Measurements from ENCODE around the gene RNF31.
"Not testable (repeated sequence)": the region's sequence is repeated elsewhere in the genome, so short reads cannot be mapped to it uniquely, and the experiment has no call there.

RNF31 gene

DNA sequence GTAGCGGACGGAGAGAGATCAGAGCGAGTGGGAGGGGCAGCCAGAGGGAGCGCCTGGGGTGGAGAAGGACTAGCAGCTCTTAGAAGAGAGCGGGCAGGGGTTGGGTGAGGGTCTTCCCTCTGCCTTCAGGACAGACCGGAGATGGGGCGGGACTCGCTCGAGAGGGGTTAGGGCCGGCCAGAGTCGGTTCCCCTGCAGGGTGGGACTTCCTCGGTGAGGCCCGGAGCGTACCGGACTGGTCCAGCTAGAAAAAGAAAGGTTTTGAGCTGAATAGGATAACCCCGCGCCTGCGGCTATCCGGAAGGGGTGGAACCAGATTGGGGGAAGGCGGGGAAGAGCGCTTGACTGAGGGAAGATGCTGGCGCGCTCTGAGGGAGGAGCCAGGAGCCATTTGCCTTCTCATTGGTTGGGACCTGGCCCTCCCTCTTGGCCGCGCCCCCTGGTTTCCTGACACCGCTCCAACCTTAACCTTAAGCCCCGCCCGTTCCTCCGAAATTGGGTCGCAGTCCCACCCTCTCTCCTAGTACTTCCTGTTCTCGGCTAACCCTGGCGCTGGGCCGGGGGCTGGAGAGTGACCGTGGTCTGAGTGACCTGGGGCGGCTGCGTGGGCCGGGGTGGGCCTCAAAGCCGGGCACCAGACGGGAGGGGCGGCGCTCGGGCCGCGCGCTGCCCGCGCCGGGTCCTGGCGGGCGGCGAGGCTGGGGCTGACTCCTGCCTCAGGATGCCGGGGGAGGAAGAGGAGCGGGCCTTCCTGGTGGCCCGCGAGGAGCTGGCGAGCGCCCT is at the start of gene RNF31:
Gene RNF31 (plus strand): TSS at position 521 of the 783 bp plus-strand sequence. CDS start 201 bp downstream, at position 722.
- peak within 1 kb of the TSS; percentile 57 to 94 (median 88) for H3K27ac ChIP-seq
- H4K20me1 ChIP-seq, result peaks cover 4 to 68% (median 53%) of the 10 kb centered on the region in 11 experiments; a peak in 18 of 22 replicates
- peak within 1 kb of the TSS; percentile 87 to 96 (median 90) for H3K9ac ChIP-seq
- peak within 1 kb of the TSS; percentile 88 to 99 (median 92) for H3K4me3 ChIP-seq
- peak within 1 kb of the TSS; percentile 95 to 100 (median 97) for H3K4me2 ChIP-seq
- no peaks in the 10 kb centered on the region for H3K9me3 ChIP-seq (replicated peaks in 1 of 11)
- no peaks in the 10 kb centered on the region for H3K27me3 ChIP-seq
- peaks cover 52 to 69% (median 54%) of the 10 kb centered on the region in 10 experiments for H3K4me1 ChIP-seq
- peaks cover 48 to 73% (median 64%) of the 10 kb centered on the region in 11 experiments for H3K36me3 ChIP-seq
- TF ChIP-seq Cebpa-rat (IDR thresholded peaks at IDR 0.05), result no peak

DNA sequence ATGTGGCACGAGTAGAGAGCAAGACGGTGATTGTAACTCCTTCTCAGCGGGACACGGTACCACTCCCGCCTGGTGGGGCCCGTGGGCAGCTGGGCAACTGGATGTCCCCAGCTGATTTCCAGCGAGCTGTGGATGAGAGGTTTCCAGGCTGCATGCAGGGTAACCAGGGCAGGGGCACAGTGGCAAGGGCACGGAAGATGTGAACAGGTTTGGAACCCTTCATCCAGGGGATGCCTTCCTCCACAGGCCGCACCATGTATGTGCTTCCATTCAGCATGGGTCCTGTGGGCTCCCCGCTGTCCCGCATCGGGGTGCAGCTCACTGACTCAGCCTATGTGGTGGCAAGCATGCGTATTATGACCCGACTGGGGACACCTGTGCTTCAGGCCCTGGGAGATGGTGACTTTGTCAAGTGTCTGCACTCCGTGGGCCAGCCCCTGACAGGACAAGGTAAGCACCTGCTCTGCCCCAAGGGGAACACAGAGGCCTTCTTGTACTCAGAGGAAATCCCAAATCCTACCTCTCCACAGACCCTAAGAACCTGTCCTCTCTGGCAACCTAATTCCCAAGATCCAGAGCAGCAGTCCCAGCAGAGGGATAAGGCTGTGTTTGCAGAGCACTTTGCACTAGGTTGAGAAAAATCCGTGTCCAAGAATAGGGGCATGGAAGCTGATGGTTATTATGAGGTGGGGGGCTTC is 48.9 kb upstream of the RNF31 start:
- Histone ChIP-seq H3K27ac (no peak overlapping the region), H3K9me3 (replicated peaks in 1 of 11) (peaks cover 0 to 14% (median 6%) of the 10 kb centered on the region in 11 experiments; a peak in 16 of 22 replicates), H3K4me3 (no peak overlapping the region), H3K27me3 (no peaks in the 10 kb centered on the region), H3K9ac (peak overlapping the region in 2 of 11 experiments; percentile 14 to 16; a peak in 4 of 22 replicates), H4K20me1 (peaks cover 0 to 73% (median 5%) of the 10 kb centered on the region in 11 experiments; a peak in 9 of 22 replicates), H3K4me1 (peaks cover 21 to 42% (median 29%) of the 10 kb centered on the region in 10 experiments), H3K36me3 (peaks cover 66 to 78% (median 72%) of the 10 kb centered on the region in 11 experiments), H3K4me2 (no peak overlapping the region)
- TF ChIP-seq Cebpa-rat (IDR thresholded peaks at IDR 0.05), result no peak

DNA sequence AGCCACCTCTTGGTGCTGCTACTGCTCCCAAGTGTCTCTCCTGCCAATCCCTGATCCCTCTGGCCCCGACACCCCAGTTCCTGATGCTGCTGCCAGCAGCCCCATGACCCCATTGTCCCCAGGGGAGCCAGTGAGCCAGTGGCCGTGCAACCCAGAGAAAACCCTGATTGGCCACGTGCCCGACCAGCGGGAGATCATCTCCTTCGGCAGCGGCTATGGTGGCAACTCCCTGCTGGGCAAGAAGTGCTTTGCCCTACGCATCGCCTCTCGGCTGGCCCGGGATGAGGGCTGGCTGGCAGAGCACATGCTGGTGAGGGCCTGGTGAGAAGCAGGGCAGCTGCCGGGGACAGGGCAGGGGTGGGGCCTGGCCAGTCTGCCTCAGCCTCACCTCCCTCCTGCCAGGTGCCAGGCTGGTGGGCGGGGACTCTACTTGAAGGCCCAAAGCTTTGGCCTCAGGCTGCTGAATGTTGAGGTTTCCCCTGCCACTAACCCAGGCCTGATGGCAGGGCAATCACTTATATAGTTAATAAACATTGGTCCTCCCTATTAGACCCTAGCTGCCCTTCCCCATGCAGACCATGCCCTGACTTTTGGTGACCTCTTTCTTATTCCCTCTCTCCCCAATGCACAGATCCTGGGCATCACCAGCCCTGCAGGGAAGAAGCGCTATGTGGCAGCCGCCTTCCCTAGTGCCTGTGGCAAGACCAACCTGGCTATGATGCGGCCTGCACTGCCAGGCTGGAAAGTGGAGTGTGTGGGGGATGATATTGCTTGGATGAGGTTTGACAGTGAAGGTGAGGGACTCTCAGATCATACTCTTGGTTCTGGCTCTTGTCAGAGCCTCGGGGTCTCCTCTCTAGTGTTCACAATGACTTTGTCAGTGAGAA is 48.1 kb upstream of the RNF31 start:
- Histone ChIP-seq H4K20me1 (peaks cover 0 to 78% (median 5%) of the 10 kb centered on the region in 11 experiments; a peak in 9 of 22 replicates), H3K27ac (no peak overlapping the region), H3K9ac (peak overlapping the region in 1 of 11 experiments; percentile 8; a peak in 3 of 22 replicates), H3K9me3 (replicated peaks in 1 of 11) (peaks cover 0 to 22% (median 14%) of the 10 kb centered on the region in 11 experiments; a peak in 17 of 22 replicates), H3K36me3 (peaks cover 74 to 85% (median 80%) of the 10 kb centered on the region in 11 experiments), H3K4me1 (peaks cover 16 to 38% (median 24%) of the 10 kb centered on the region in 10 experiments), H3K4me2 (no peak overlapping the region), H3K27me3 (no peaks in the 10 kb centered on the region), H3K4me3 (no peak overlapping the region)
- no peak for TF ChIP-seq Cebpa-rat (IDR thresholded peaks at IDR 0.05)

DNA sequence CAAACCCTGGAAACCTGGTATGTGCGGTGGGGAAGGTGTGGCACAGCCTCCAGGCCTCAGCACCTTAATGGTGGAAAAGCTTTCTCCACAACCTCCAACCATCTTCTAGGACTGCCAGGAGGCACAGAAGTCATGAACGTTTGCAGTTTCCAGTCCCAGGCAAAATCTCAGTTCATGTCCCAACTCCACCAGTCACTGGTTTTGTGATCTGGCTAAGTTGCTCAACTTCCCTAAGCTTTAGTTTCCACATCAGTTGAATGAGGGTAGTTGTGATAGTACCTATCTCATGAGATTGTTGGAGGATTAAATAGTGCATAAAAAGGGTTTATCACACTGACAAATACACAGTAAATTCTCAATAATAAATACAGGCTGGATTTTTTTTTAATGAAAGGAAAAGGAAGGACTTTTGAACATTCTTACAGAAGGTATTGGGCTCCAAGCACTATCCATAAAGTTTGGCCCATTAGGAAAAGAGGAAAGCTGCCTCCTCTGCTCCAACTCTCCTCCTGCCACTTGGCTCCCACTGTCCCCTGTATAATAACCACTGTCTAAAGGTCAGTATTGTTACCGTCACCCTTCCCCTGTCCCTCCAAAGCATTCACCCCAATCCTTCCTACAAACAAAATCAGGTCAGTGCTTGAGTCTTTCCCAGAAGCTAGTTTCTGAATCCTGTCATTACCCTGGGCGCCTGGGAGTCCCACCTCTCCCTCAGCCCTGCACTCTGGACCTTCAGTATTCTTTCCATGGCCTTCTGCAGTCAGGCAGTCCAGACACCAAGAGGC is 46.9 kb upstream of the RNF31 start:
- Histone ChIP-seq H3K27ac (0 out of 22 replicates have a peak overlapping the region, but pooled peaks of 1 of the 11 experiments have one; percentile 2), H3K4me1 (peaks cover 13 to 37% (median 21%) of the 10 kb centered on the region in 10 experiments), H3K9me3 (replicated peaks in 1 of 11) (peaks cover 0 to 28% (median 22%) of the 10 kb centered on the region in 11 experiments; a peak in 17 of 22 replicates), H3K9ac (peak overlapping the region in 2 of 11 experiments; percentile 3 to 7; a peak in 1 of 22 replicates), H4K20me1 (peaks cover 0 to 78% (median 5%) of the 10 kb centered on the region in 11 experiments; a peak in 9 of 22 replicates), H3K27me3 (no peaks in the 10 kb centered on the region), H3K4me3 (no peak overlapping the region), H3K36me3 (peaks cover 85 to 97% (median 90%) of the 10 kb centered on the region in 11 experiments), H3K4me2 (peak overlapping the region in 1 of 11 experiments; percentile 20; a peak in 1 of 22 replicates)
- no peak for TF ChIP-seq Cebpa-rat (IDR thresholded peaks at IDR 0.05)

DNA sequence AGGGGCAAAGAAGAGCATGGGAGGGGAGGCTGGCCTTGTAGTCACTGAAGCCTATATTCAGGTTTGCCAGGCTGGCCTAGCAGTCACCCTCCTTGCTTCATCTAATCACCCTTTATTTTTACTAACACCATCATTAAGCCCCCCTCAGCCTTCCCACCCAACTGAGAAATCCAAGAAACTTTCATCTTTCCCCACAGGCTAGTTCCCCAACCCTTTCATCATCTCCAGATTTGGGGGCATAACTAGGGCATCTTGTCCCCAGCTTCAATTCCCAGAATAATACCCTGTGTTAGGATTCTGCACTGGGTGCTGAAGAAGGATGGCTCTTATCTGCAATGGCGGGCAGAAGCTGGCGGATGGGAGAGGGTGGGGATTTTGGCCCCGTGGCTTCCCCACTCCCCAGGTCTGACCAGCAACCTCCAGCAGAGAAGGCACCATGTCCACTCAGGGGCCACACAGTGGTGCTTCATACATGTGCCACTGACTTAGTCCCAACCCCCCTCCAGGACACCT is 46.3 kb upstream of the RNF31 start:
- H3K27me3 ChIP-seq, result no peaks in the 10 kb centered on the region
- no peak overlapping the region for H3K27ac ChIP-seq
- H4K20me1 ChIP-seq, result peaks cover 0 to 73% (median 5%) of the 10 kb centered on the region in 11 experiments; a peak in 9 of 22 replicates
- H3K4me2 ChIP-seq, result no peak overlapping the region
- TF ChIP-seq Cebpa-rat (IDR thresholded peaks at IDR 0.05), result no peak
- peaks cover 7 to 37% (median 15%) of the 10 kb centered on the region in 10 experiments for H3K4me1 ChIP-seq
- H3K9ac ChIP-seq, result peak overlapping the region in 1 of 11 experiments; percentile 7; a peak in 1 of 22 replicates
- peaks cover 85 to 95% (median 90%) of the 10 kb centered on the region in 11 experiments for H3K36me3 ChIP-seq
- H3K4me3 ChIP-seq, result no peak overlapping the region
- peaks cover 0 to 28% (median 22%) of the 10 kb centered on the region in 11 experiments; a peak in 17 of 22 replicates for H3K9me3 ChIP-seq (replicated peaks in 1 of 11)

DNA sequence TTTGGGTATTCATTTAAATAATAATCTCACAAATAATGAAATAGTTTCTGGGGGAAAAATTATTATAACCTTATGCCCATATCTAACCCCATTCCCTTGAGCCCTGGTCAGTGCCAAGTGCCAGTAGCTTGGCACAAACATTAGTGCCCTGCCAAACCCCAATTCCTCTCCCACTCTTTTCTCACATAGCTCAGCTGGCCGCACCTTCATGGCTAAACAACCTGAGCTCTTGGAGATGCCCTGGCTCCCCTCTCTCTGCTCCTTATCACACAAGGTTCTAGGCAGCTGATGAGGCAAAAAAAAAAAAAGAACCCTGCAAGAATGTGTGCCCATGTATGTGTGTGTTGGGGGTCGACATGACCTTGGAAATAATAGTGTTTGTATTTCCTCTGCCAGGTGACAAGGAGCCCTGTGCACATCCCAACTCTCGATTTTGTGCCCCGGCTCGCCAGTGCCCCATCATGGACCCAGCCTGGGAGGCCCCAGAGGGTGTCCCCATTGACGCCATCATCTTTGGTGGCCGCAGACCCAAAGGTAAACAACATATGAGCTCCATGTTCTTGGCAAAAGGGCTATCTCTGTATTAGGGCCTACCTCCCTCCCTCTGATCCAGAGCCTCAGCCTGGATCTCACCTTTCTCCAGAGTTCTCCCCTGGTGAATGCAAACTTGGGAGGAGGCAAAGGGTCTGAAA is 44.8 kb upstream of the RNF31 start:
- H3K9me3 ChIP-seq (replicated peaks in 1 of 11), result peaks cover 0 to 28% (median 22%) of the 10 kb centered on the region in 11 experiments; a peak in 17 of 22 replicates
- H3K4me2 ChIP-seq, result no peak overlapping the region
- H3K27ac ChIP-seq, result no peak overlapping the region
- H4K20me1 ChIP-seq, result peaks cover 0 to 58% (median 5%) of the 10 kb centered on the region in 11 experiments; a peak in 8 of 22 replicates
- peaks cover 0 to 37% (median 6%) of the 10 kb centered on the region in 10 experiments; a peak in 10 of 20 replicates for H3K4me1 ChIP-seq
- TF ChIP-seq Cebpa-rat (IDR thresholded peaks at IDR 0.05), result no peak
- H3K9ac ChIP-seq, result no peak overlapping the region
- H3K27me3 ChIP-seq, result no peaks in the 10 kb centered on the region
- peaks cover 74 to 80% (median 78%) of the 10 kb centered on the region in 11 experiments for H3K36me3 ChIP-seq
- H3K4me3 ChIP-seq, result no peak overlapping the region

DNA sequence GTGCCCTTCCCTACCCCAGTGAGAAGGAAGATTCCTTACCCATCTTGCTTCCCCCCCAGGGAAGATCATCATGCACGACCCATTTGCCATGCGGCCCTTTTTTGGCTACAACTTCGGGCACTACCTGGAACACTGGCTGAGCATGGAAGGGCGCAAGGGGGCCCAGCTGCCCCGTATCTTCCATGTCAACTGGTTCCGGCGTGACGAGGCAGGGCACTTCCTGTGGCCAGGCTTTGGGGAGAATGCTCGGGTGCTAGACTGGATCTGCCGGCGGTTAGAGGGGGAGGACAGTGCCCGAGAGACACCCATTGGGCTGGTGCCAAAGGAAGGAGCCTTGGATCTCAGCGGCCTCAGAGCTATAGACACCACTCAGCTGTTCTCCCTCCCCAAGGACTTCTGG is 43.8 kb upstream of the RNF31 start:
- H3K4me1 ChIP-seq, result peaks cover 0 to 38% (median 8%) of the 10 kb centered on the region in 10 experiments; a peak in 11 of 20 replicates
- H3K27me3 ChIP-seq, result no peaks in the 10 kb centered on the region
- H3K4me2 ChIP-seq, result no peak overlapping the region
- no peak overlapping the region for H3K27ac ChIP-seq
- H3K9ac ChIP-seq, result no peak overlapping the region
- no peak overlapping the region for H3K4me3 ChIP-seq
- TF ChIP-seq Cebpa-rat (IDR thresholded peaks at IDR 0.05), result no peak
- H3K9me3 ChIP-seq (replicated peaks in 1 of 11), result peaks cover 0 to 28% (median 22%) of the 10 kb centered on the region in 11 experiments; a peak in 17 of 22 replicates
- H3K36me3 ChIP-seq, result peaks cover 64 to 71% (median 68%) of the 10 kb centered on the region in 11 experiments
- H4K20me1 ChIP-seq, result peaks cover 0 to 49% (median 5%) of the 10 kb centered on the region in 11 experiments; a peak in 8 of 22 replicates

DNA sequence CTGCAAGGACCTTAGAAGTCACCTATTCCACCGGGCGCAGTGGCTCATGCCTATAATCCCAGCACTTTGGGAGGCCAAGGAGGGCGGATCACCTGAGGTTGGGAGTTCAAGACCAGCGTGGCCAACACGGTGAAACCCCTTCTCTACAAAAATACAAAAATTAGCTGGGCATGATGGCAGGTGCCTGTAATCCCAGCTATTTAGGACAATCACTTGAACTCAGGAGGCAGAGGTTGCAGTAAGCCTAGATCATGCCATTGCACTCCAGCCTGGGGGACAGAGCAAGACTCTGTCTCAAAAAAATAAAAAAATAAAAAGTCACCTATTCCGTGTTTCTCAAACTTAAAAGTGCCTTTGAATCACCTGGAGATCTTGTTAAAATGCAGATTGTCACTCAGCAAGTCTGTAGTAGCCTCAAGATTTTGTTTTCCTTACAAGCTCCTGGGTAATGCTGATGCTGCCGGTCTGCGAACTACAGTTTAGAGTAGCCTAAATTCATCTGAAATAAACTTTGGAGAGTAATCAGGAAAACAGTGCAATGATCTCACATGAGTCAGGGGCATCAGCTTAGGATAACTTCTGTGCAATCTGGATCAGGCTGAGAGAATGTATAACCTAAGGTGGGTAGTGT is 41.6 kb upstream of the RNF31 start:
- Histone ChIP-seq H3K9me3 (replicated peaks in 1 of 11) (peaks cover 0 to 28% (median 22%) of the 10 kb centered on the region in 11 experiments; a peak in 17 of 22 replicates), H3K4me2 (peak overlapping the region in 2 of 11 experiments; percentile 33 to 70; a peak in 3 of 22 replicates), H3K9ac (peak overlapping the region in 1 of 11 experiments; percentile 58; a peak in 1 of 22 replicates), H3K4me1 (peaks cover 13 to 36% (median 21%) of the 10 kb centered on the region in 10 experiments), H3K27ac (peak overlapping the region in 1 of 11 experiments; percentile 5; a peak in 1 of 22 replicates), H3K36me3 (peaks cover 42 to 48% (median 46%) of the 10 kb centered on the region in 11 experiments), H4K20me1 (peaks cover 0 to 26% (median 0%) of the 10 kb centered on the region in 11 experiments; a peak in 2 of 22 replicates)
- not testable (repeated sequence) for H3K4me3 ChIP-seq, H3K27me3 ChIP-seq
